A549 treated with CpdA at 1 μM for 4 hours (cell line): ENCODE data around the gene PRPF8. TPM values are rescaled to one million over a fixed set of nuclear protein-coding genes. Genes with fewer than 3 reads are reported as not detected.

Experiments
- total RNA-seq: library from RNA; stranded (reverse); fragments of 200-300 nt; extraction: Qiagen RNA extraction; gene quantifications from 5 replicates; pipeline ENCODE4 v1.2.3, GENCODE V29; 2022; ENCODE audit warnings: low read depth

Gene PRPF8
- 270 to 291 TPM (median 278 TPM) in 5 replicates for total RNA-seq

GRCh38 chr17:1684378-1685189 is at the start of gene PRPF8:
PRPF8 (minus strand) TSS chr17:1684867; CDS start chr17:1684571, 296 bp downstream.

GRCh38 chr17:1724351-1724868 is 39.7 kb upstream of the PRPF8 start, which contains the start of gene WDR81:
WDR81 (plus strand) TSS chr17:1724704; CDS start chr17:1724960, 256 bp downstream.

GRCh38 chr17:1709971-1710806 is 25.5 kb upstream of the PRPF8 start, which contains the start of gene TLCD2:
TLCD2 (minus strand) TSS chr17:1710377; CDS start chr17:1710242, 135 bp downstream.

GRCh38 chr17:1649844-1650501 is 34.7 kb downstream of the PRPF8 start, which contains the start of gene RILP:
RILP (minus strand) TSS chr17:1649866; CDS start chr17:1649804, 62 bp downstream.

GRCh38 chr17:1645207-1646171 is 39.2 kb downstream of the PRPF8 start, which contains the start of gene SCARF1:
SCARF1 (minus strand) TSS chr17:1645732; CDS start chr17:1645697, 35 bp downstream.

GRCh38 chr17:1627982-1628855 is 56.4 kb downstream of the PRPF8 start, which contains the start of gene SLC43A2:
SLC43A2 (minus strand) TSS chr17:1628834; CDS start chr17:1627874, 960 bp downstream.

Other genes with a start within 250 kb of the PRPF8 start
- gene CRK, start 228.6 kb downstream of the PRPF8 start, total RNA-seq: 75.9 to 85.1 TPM (median 79.6 TPM) in 5 replicates
- 112 to 136 TPM (median 131 TPM) in 5 replicates for gene MYO1C, start 192.2 kb downstream of the PRPF8 start, total RNA-seq
- 20.5 to 26.0 TPM (median 25.4 TPM) in 5 replicates for gene INPP5K, start 168.3 kb downstream of the PRPF8 start, total RNA-seq
- gene PITPNA, start 122.1 kb downstream of the PRPF8 start, total RNA-seq: 61.0 to 66.7 TPM (median 61.2 TPM) in 5 replicates
- 5.5 to 8.5 TPM (median 6.5 TPM) in 5 replicates for gene SLC43A2, start 56.0 kb downstream of the PRPF8 start, total RNA-seq
- 0.24 to 0.38 TPM (median 0.31 TPM) in 5 replicates for gene SCARF1, start 39.1 kb downstream of the PRPF8 start, total RNA-seq
- gene RILP, start 35.0 kb downstream of the PRPF8 start, total RNA-seq: 12.8 to 19.6 TPM (median 18.5 TPM) in 5 replicates
- 1.0 to 1.7 TPM (median 1.1 TPM) in 5 replicates for gene TLCD2, start 25.5 kb upstream of the PRPF8 start, total RNA-seq
- gene WDR81, start 39.8 kb upstream of the PRPF8 start, total RNA-seq: 24.3 to 34.1 TPM (median 30.6 TPM) in 5 replicates
- gene SERPINF2, start 58.0 kb upstream of the PRPF8 start, total RNA-seq: 1.3 to 2.2 TPM (median 2.0 TPM) in 5 replicates
- gene SERPINF1, start 77.2 kb upstream of the PRPF8 start, total RNA-seq: 1.3 to 2.1 TPM (median 1.5 TPM) in 5 replicates
- 8.2 to 10.4 TPM (median 8.9 TPM) in 5 replicates for gene SMYD4, start 145.0 kb upstream of the PRPF8 start, total RNA-seq
- 64.4 to 90.3 TPM (median 83.0 TPM) in 5 replicates for gene RPA1, start 145.1 kb upstream of the PRPF8 start, total RNA-seq